HCT116 (cell line): ENCODE results near the gene LMCD1. TPM values are rescaled to one million over a fixed set of nuclear protein-coding genes. Genes with fewer than 3 reads are reported as not detected.

Experiments
- ATAC-seq: fragments of 200-7000 bp; cut with Tn5 transposase; 2 replicates; pipeline ENCODE4 v1.9.1; 2020; ENCODE audit warnings: mild to moderate bottlenecking, moderate library complexity
- BruUV-seq: library from RNA; stranded (reverse); fragments of 400-500 nt; replicated peaks from 2 replicates; lab custom pipeline; 2021; lab: Mats Ljungman, UMichigan
- CTCF ChIA-PET: fragments of 300-600 bp; sonication (Branson Sonifier 250); formaldehyde crosslinking; loops from one replicate; lab custom pipeline; 2021; ENCODE audit warnings: antibody characterized with exemption; lab: Charles Lee
- POLR2A ChIA-PET: fragments of 300-600, 350-600 bp; sonication (Branson Sonifier 250); formaldehyde crosslinking; loops from one replicate; lab custom pipeline; 2021; ENCODE audit warnings: antibody characterized with exemption; lab: Charles Lee
- RAD21 ChIA-PET, 2 experiments: fragments of 300-600 bp; sonication (Branson Sonifier 250); formaldehyde crosslinking; loops; one replicate each; lab custom pipeline; 2023; ENCODE audit warnings: low total read pairs in 2 of 2; ENCODE audit not compliant: uncharacterized antibody in 2 of 2, unreplicated experiment in 2 of 2, low non-redundant PET in 1 of 2; lab: Charles Lee
- DNase-seq: peaks from one replicate; pipeline ENCODE4 v3.0.0-alpha.2; 2010; ENCODE audit warnings: low read depth, low spot score
- H2AFZ ChIP-seq: fragments of 200-600 bp; shearing (Covaris generic), sonication (generic); 2 replicates; pipeline ENCODE4 v1.6.1; 2017; ENCODE audit warnings: low read depth, mixed run types, mixed read lengths, antibody characterized with exemption, low read length; ENCODE audit not compliant: poor library complexity, severe bottlenecking
- H3K27ac ChIP-seq: 2 replicates; pipeline ENCODE4 v1.5.1; 2012; ENCODE audit warnings: low read depth, low read length
- H3K27me3 ChIP-seq: fragments of 200-600 bp; sonication (generic); 2 replicates; pipeline ENCODE4 v1.6.1; 2016; ENCODE audit warnings: mixed run types, low read length, mixed read lengths; ENCODE audit not compliant: insufficient read depth
- H3K36me3 ChIP-seq, 2 experiments: fragments of 200-500 bp in 1 of 2; fragments of 200-600 bp in 1 of 2; sonication (Bioruptor generic) in 1 of 2; sonication (generic) in 1 of 2; 2 replicates each; pipeline versions ENCODE4 v1.5.1 to v1.6.1; 2014 to 2016; ENCODE audit warnings: low read length in 2 of 2, inconsistent platforms in 1 of 2, mixed read lengths in 1 of 2, mixed run types in 1 of 2; ENCODE audit not compliant: insufficient read depth in 2 of 2, control insufficient read depth in 1 of 2
- H3K4me1 ChIP-seq, 2 experiments: fragments of 200-600 bp in 1 of 2; sonication (generic) in 1 of 2; 2 replicates each; pipeline versions ENCODE4 v1.5.1 to v1.6.1; 2012 to 2017; ENCODE audit warnings: low read length in 2 of 2, inconsistent platforms in 1 of 2, mild to moderate bottlenecking in 1 of 2, mixed read lengths in 1 of 2, mixed run types in 1 of 2, moderate library complexity in 1 of 2; ENCODE audit not compliant: insufficient read depth in 2 of 2, control insufficient read depth in 1 of 2
- H3K4me2 ChIP-seq: fragments of 200-600 bp; sonication (generic); 2 replicates; pipeline ENCODE4 v1.6.1; 2017; ENCODE audit warnings: mixed run types, low read length, mixed read lengths
- H3K4me3 ChIP-seq, 2 experiments: fragments of 200-600 bp in 1 of 2; sonication (generic) in 1 of 2; replicated peaks in 1 of 2; 2 replicates each; pipeline ENCODE4 v1.5.1; 2011 to 2016; ENCODE audit warnings: low read length in 2 of 2, control low read depth in 1 of 2, low read depth in 1 of 2, mild to moderate bottlenecking in 1 of 2, mixed read lengths in 1 of 2, mixed run types in 1 of 2
- H3K79me2 ChIP-seq: fragments of 200-600 bp; sonication (generic); 2 replicates; pipeline ENCODE4 v1.6.1; 2017; ENCODE audit warnings: mild to moderate bottlenecking, mixed run types, low read length, moderate library complexity, mixed read lengths; ENCODE audit not compliant: insufficient read depth
- H3K9ac ChIP-seq: fragments of 200-600 bp; sonication (generic); 2 replicates; pipeline ENCODE4 v1.6.1; 2016; ENCODE audit warnings: low read length, mixed read lengths
- H3K9me2 ChIP-seq: fragments of 200-600 bp; sonication (generic), shearing (Covaris generic); 2 replicates; pipeline ENCODE4 v1.6.1; 2017; ENCODE audit warnings: mixed run types, mild to moderate bottlenecking, moderate library complexity; ENCODE audit not compliant: insufficient read depth
- H3K9me3 ChIP-seq, 2 experiments: fragments of 200-500 bp in 1 of 2; fragments of 200-600 bp in 1 of 2; sonication (Bioruptor generic) in 1 of 2; sonication (generic) in 1 of 2; 2 replicates each; pipeline ENCODE4 v1.6.1; 2014 to 2017; ENCODE audit warnings: low read length in 2 of 2, mixed read lengths in 2 of 2, inconsistent platforms in 1 of 2, low read depth in 1 of 2, mild to moderate bottlenecking in 1 of 2, mixed run types in 1 of 2, moderate library complexity in 1 of 2; ENCODE audit not compliant: control insufficient read depth in 1 of 2, insufficient read depth in 1 of 2
- H4K20me1 ChIP-seq: fragments of 200-600 bp; sonication (generic), shearing (Covaris generic); 2 replicates; pipeline ENCODE4 v1.6.1; 2017; ENCODE audit warnings: mixed run types, mild to moderate bottlenecking, moderate library complexity; ENCODE audit not compliant: insufficient read depth
- ATF3 ChIP-seq: IDR thresholded peaks from 2 replicates; pipeline ENCODE4 v1.6.1; 2012
- EGR1 ChIP-seq: IDR thresholded peaks from 2 replicates; pipeline ENCODE4 v1.6.1; 2012; ENCODE audit warnings: low read depth
- ELF1 ChIP-seq: IDR thresholded peaks from 2 replicates; pipeline ENCODE4 v1.6.1; 2012; ENCODE audit warnings: low read depth, borderline replicate concordance
- EZH2 ChIP-seq: fragments of 200-600 bp; sonication (generic); IDR thresholded peaks from 2 replicates; pipeline ENCODE4 v1.6.1; 2017; ENCODE audit warnings: antibody characterized with exemption, mixed run types
- FOSL1 ChIP-seq: IDR thresholded peaks from 2 replicates; pipeline ENCODE4 v1.6.1; 2012; ENCODE audit warnings: low read depth
- JUND ChIP-seq: IDR thresholded peaks from 2 replicates; pipeline ENCODE4 v1.6.1; 2012
- MAX ChIP-seq: IDR thresholded peaks from 2 replicates; pipeline ENCODE4 v1.6.1; 2012
- POLR2A ChIP-seq: IDR thresholded peaks from 2 replicates; pipeline ENCODE4 v1.7.0; 2011; ENCODE audit warnings: borderline replicate concordance; ENCODE audit not compliant: insufficient read depth, insufficient read length; ENCODE audit errors: extremely low read depth
- POLR2AphosphoS5 ChIP-seq: IDR thresholded peaks from 2 replicates; pipeline ENCODE4 v1.6.1; 2011; ENCODE audit warnings: mild to moderate bottlenecking, low read depth, low read length, moderate library complexity
- REST ChIP-seq: IDR thresholded peaks from 2 replicates; pipeline ENCODE4 v1.6.1; 2012; ENCODE audit warnings: low read depth
- SIN3A ChIP-seq: IDR thresholded peaks from 2 replicates; pipeline ENCODE4 v1.6.1; 2012; ENCODE audit warnings: low read depth
- SP1 ChIP-seq: IDR thresholded peaks from 2 replicates; pipeline ENCODE4 v1.6.1; 2012; ENCODE audit warnings: low read depth
- SRF ChIP-seq: IDR thresholded peaks from 2 replicates; pipeline ENCODE4 v1.6.1; 2012; ENCODE audit warnings: low read depth
- ZFX ChIP-seq: fragments of 450-650 bp; IDR thresholded peaks from 2 replicates; pipeline ENCODE4 v1.6.1; 2017
- intact Hi-C: fragments of 100-400 bp; cut with micrococcal nuclease; formaldehyde crosslinking; loops from 2 replicates; pipeline ENCODE4 v1.10.0; 2022
- total RNA-seq: library from RNA; stranded (reverse); gene quantifications from one replicate; pipeline ENCODE4 v1.2.1, GENCODE V29; 2021; ENCODE audit not compliant: unreplicated experiment

LMCD1 gene
- total RNA-seq, 1 experiment from 2014 or later: 4.6 TPM

GRCh38 chr3:8604988-8605387 is 103.4 kb downstream of the LMCD1 start:
- ChIA-PET CTCF (no interaction called here), POLR2A (no interaction called here), RAD21 (no interaction called here)
- Histone ChIP-seq H3K4me2 (no peak overlapping the region), H3K4me3 (no peak overlapping the region), H3K9me3 (no peaks in the 10 kb centered on the region), H3K27ac (no peak overlapping the region), H3K4me1 (no peaks in the 10 kb centered on the region), H3K36me3 (no peaks in the 10 kb centered on the region), H3K79me2 (no peaks in the 10 kb centered on the region), H3K9me2 (no peaks in the 10 kb centered on the region), H3K27me3 (no peaks in the 10 kb centered on the region; the same call in 1 of the 2 replicates), H4K20me1 (no peaks in the 10 kb centered on the region), H2AFZ (no peak overlapping the region), H3K9ac (no peak overlapping the region)
- TF ChIP-seq SRF: no peak
- TF ChIP-seq SIN3A: no peak
- no peak for TF ChIP-seq SP1
- no peak for TF ChIP-seq POLR2AphosphoS5
- TF ChIP-seq MAX: no peak
- TF ChIP-seq EZH2: no peak
- no peak for TF ChIP-seq JUND
- TF ChIP-seq POLR2A: no peak
- TF ChIP-seq FOSL1: no peak
- TF ChIP-seq ZFX: no peak
- TF ChIP-seq ELF1: no peak
- TF ChIP-seq REST: no peak
- no peak for TF ChIP-seq ATF3
- TF ChIP-seq EGR1: no peak
- intact Hi-C loops: loop anchor here (5.0 kb wide), 1 partner anchor 278 kb away; no protein-coding TSS in a partner anchor
- ATAC-seq (no peak), DNase-seq (no peak)
- no TSS peak for BruUV-seq
